Osteocyte (in vitro differentiated cells): ENCODE data around the gene GSG1L. TPM values are rescaled to one million over a fixed set of nuclear protein-coding genes. Genes with fewer than 3 reads are reported as not detected.

ENCODE experiments used
- DNase-seq: peaks from one replicate; pipeline ENCODE4 v3.0.0; 2021; ENCODE audit warnings: mixed read lengths; ENCODE audit not compliant: unreplicated experiment; ENCODE audit errors: extremely low spot score
- H3K27ac Mint-ChIP-seq: one replicate; pipeline ENCODE4 v1.8.0; 2021; ENCODE audit warnings: mild to moderate bottlenecking, mixed read lengths; ENCODE audit not compliant: unreplicated experiment
- H3K27me3 Mint-ChIP-seq: one replicate; pipeline ENCODE4 v1.8.0; 2021; ENCODE audit warnings: mixed read lengths; ENCODE audit not compliant: unreplicated experiment
- H3K36me3 Mint-ChIP-seq: one replicate; pipeline ENCODE4 v1.8.0; 2021; ENCODE audit warnings: mixed read lengths; ENCODE audit not compliant: unreplicated experiment
- H3K4me1 Mint-ChIP-seq: one replicate; pipeline ENCODE4 v1.8.0; 2021; ENCODE audit warnings: mixed read lengths; ENCODE audit not compliant: unreplicated experiment
- H3K4me3 Mint-ChIP-seq: one replicate; pipeline ENCODE4 v1.8.0; 2021; ENCODE audit warnings: mild to moderate bottlenecking, moderate library complexity, mixed read lengths; ENCODE audit not compliant: unreplicated experiment
- H3K9me3 Mint-ChIP-seq: one replicate; pipeline ENCODE4 v1.8.0; 2021; ENCODE audit warnings: mixed read lengths; ENCODE audit not compliant: unreplicated experiment
- total RNA-seq: library from RNA; stranded (reverse); gene quantifications from 2 replicates; pipeline ENCODE4 v1.2.1, GENCODE V29; 2021
- TF ChIP-seq, protein P1 (sequence below): fragments of 200-600 bp; sonication (generic); IDR thresholded peaks from 2 replicates; pipeline ENCODE4 v1.5.0; 2021; ENCODE audit warnings: antibody characterized with exemption, mild to moderate bottlenecking, moderate library complexity

The GSG1L gene
- total RNA-seq, 1 donor from 2014 or later = not detected

GRCh38 chr16:28061352-28062101 lies 2.0 kb downstream of the GSG1L start:
- Mint-ChIP-seq H3K27ac (no peak overlapping the region), H3K36me3 (no peaks in the 10 kb centered on the region), H3K4me1 (no peaks in the 10 kb centered on the region), H3K9me3 (no peaks in the 10 kb centered on the region), H3K4me3 (no peak overlapping the region), H3K27me3 (peaks cover 68% of the 10 kb centered on the region)
- no peak for DNase-seq
- TF ChIP-seq, protein P1, sequence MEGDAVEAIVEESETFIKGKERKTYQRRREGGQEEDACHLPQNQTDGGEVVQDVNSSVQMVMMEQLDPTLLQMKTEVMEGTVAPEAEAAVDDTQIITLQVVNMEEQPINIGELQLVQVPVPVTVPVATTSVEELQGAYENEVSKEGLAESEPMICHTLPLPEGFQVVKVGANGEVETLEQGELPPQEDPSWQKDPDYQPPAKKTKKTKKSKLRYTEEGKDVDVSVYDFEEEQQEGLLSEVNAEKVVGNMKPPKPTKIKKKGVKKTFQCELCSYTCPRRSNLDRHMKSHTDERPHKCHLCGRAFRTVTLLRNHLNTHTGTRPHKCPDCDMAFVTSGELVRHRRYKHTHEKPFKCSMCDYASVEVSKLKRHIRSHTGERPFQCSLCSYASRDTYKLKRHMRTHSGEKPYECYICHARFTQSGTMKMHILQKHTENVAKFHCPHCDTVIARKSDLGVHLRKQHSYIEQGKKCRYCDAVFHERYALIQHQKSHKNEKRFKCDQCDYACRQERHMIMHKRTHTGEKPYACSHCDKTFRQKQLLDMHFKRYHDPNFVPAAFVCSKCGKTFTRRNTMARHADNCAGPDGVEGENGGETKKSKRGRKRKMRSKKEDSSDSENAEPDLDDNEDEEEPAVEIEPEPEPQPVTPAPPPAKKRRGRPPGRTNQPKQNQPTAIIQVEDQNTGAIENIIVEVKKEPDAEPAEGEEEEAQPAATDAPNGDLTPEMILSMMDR = no peak

DNA sequence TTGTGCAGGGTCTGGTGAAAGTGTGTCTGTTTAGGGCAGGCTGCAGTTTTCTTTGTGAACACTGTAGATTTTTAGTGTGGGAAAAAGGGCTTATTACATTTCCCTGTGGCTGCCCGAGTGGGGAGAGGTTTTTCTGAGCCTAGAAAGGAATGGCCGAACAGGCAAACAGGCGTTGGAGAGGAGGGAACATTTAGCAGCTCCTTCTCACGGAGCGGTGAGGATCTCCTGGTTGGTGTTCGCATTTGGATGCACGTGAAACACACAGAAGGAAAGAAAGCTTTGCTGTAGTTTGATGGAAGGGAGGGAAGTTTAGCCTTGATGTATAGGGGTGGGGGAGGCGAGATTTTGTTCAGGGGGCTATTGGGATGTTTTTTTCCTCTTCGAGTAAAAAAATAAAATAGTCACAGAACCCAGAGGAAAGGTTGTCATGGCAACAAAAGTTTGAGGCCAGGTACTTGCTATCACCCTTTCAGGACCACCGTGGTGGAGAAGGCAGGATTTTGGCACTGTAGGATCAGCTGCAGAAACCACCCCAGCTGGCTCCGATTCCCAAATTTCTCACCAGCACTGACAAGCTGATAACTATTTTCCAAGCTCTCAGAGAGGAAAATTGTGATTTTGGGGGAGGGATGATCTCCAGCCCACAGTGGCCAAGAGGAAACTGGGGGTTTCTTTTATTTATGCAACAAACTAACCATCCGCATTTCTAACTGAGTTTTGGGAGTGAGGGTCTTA lies 3.5 kb downstream of the GSG1L start:
- TF ChIP-seq, protein P1 = no peak
- Mint-ChIP-seq H3K4me1 (no peaks in the 10 kb centered on the region), H3K9me3 (no peaks in the 10 kb centered on the region), H3K36me3 (no peaks in the 10 kb centered on the region), H3K27ac (no peak overlapping the region), H3K27me3 (peaks cover 54% of the 10 kb centered on the region), H3K4me3 (no peak overlapping the region)
- no peak for DNase-seq

DNA sequence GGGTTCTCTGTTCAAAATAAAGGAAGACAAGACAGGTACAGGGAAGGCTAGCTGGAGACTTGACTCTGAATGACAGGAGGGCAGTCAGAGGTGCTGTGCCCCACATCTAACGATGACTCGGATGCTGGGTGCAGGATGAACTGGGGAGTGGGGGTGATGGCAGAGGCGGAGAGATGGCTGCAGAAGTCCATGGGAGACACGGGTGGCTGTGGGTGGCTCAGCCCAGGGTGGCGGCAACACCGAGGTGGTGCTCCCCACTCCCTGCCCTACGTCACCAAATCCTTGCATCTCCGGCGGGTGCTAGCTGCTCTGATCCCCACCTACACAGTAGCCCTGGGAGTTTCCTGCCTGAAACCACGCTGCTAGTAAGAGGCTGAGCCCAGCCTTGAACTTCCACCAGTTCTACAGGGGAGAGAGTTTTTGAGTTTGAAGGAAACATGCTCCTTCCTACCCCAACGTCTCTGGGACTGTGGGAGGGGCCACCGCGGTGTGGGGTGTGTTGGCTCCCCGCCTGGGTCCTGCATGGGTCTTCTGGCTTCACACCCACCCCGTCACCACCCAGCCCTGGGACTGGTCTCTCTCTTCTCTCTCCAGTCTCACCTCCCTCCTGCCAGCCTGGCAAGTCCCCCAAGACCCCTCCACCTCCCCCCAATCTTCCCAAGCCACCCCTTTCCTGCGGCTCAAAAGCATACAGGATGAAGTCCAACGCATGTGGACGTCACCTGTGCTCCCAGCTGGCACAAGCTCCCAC lies 4.5 kb downstream of the GSG1L start:
- H3K27me3 Mint-ChIP-seq = peaks cover 48% of the 10 kb centered on the region
- no peak overlapping the region for H3K4me3 Mint-ChIP-seq
- H3K4me1 Mint-ChIP-seq = no peaks in the 10 kb centered on the region
- TF ChIP-seq, protein P1 = no peak
- DNase-seq = no peak
- no peaks in the 10 kb centered on the region for H3K36me3 Mint-ChIP-seq
- no peaks in the 10 kb centered on the region for H3K9me3 Mint-ChIP-seq
- no peak overlapping the region for H3K27ac Mint-ChIP-seq

GRCh38 chr16:28057949-28058348 lies 5.6 kb downstream of the GSG1L start:
- Mint-ChIP-seq H3K9me3 (no peaks in the 10 kb centered on the region), H3K27me3 (peaks cover 51% of the 10 kb centered on the region), H3K4me1 (no peaks in the 10 kb centered on the region), H3K4me3 (no peak overlapping the region), H3K27ac (no peak overlapping the region), H3K36me3 (no peaks in the 10 kb centered on the region)
- TF ChIP-seq, protein P1 = no peak
- no peak for DNase-seq

DNA sequence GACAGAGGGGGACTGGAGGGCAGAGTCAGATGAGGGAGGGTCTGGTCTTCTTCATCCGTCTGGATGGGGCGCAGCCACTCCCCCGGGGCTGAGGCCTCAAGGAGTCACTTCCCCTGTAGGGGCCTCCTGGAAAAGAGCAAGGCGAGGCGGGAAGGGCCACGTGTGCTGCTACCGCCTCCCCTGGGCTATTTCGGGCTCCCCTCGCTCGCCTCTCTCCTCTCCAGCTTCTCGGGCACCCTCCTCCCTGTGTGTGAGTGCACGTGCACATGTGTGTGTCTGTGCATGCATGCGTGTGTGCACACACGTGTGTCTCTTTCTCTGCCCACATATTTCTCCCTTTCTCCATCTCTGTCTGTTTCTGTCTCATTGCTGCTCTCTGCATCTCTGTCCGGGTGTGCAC lies 10.1 kb downstream of the GSG1L start:
- Mint-ChIP-seq H3K27ac (no peak overlapping the region), H3K27me3 (peaks cover 13% of the 10 kb centered on the region), H3K36me3 (no peaks in the 10 kb centered on the region), H3K4me1 (no peaks in the 10 kb centered on the region), H3K9me3 (peaks cover 5% of the 10 kb centered on the region), H3K4me3 (no peak overlapping the region)
- TF ChIP-seq, protein P1 = no peak
- no peak for DNase-seq
